Calu3 (cell line): ENCODE measurements around the gene DCP1A. TPM values are rescaled to one million over a fixed set of nuclear protein-coding genes. Genes with fewer than 3 reads are reported as not detected.
A peak's percentile ranks its signal among the peaks of the same experiment; 100 is the strongest.
"Not testable (repeated sequence)": the region's sequence is repeated elsewhere in the genome, so short reads cannot be mapped to it uniquely, and the experiment has no call there.

Source experiments
- BruUV-seq: library from RNA; stranded (reverse); fragments of 400-500 nt; replicated peaks from 2 replicates; lab custom pipeline; 2021; lab: Mats Ljungman, UMichigan
- CTCF ChIA-PET: fragments of 300-600 bp; sonication (Branson Sonifier 250); formaldehyde crosslinking; loops from one replicate; lab custom pipeline; 2022; ENCODE audit warnings: antibody characterized with exemption; lab: Charles Lee
- DNase-seq: peaks from one replicate; pipeline ENCODE4 v3.0.0; 2022
- H3K27ac Mint-ChIP-seq: one replicate; pipeline ENCODE4 v1.8.0; 2022; ENCODE audit warnings: mixed read lengths; ENCODE audit not compliant: unreplicated experiment
- H3K27me3 Mint-ChIP-seq: one replicate; pipeline ENCODE4 v1.8.0; 2022; ENCODE audit warnings: mixed read lengths; ENCODE audit not compliant: unreplicated experiment
- H3K36me3 Mint-ChIP-seq: one replicate; pipeline ENCODE4 v1.8.0; 2022; ENCODE audit warnings: mild to moderate bottlenecking, moderate library complexity, mixed read lengths; ENCODE audit not compliant: insufficient read depth, unreplicated experiment
- H3K4me1 Mint-ChIP-seq: one replicate; pipeline ENCODE4 v1.8.0; 2022; ENCODE audit warnings: mild to moderate bottlenecking, low read depth, mixed read lengths; ENCODE audit not compliant: unreplicated experiment
- H3K4me3 Mint-ChIP-seq: one replicate; pipeline ENCODE4 v1.8.0; 2022; ENCODE audit warnings: mild to moderate bottlenecking, low read depth, moderate library complexity, mixed read lengths; ENCODE audit not compliant: unreplicated experiment
- H3K9me3 Mint-ChIP-seq: one replicate; pipeline ENCODE4 v1.8.0; 2022; ENCODE audit warnings: low read depth, mixed read lengths; ENCODE audit not compliant: unreplicated experiment
- intact Hi-C: fragments of 100-400 bp; cut with micrococcal nuclease; formaldehyde crosslinking; loops from one replicate; pipeline ENCODE4 v1.10.0; 2022; ENCODE audit not compliant: unreplicated experiment
- total RNA-seq: library from RNA; stranded (reverse); gene quantifications from 2 replicates; pipeline ENCODE4 v1.2.3, GENCODE V29; 2022
- TF ChIP-seq, protein P1 (sequence below): fragments of 200-600 bp; IDR thresholded peaks from one replicate; pipeline ENCODE4 v1.8.0; 2022; ENCODE audit warnings: antibody characterized with exemption; ENCODE audit not compliant: unreplicated experiment

DCP1A gene
- total RNA-seq, 1 experiment from 2014 or later, result 27.4 TPM

GRCh38 chr3:53300826-53301225 is 46.5 kb downstream of the DCP1A start:
- Mint-ChIP-seq H3K4me1 (no peaks in the 10 kb centered on the region), H3K27me3 (no peaks in the 10 kb centered on the region), H3K27ac (no peak overlapping the region), H3K9me3 (no peaks in the 10 kb centered on the region), H3K4me3 (no peak overlapping the region), H3K36me3 (peaks cover 17% of the 10 kb centered on the region)
- no peak for DNase-seq
- CTCF ChIA-PET, result interaction anchor here (0.6 kb wide), 2 partner anchors 213 to 591 kb away, joined by 3 read pairs; partner anchors contain the start of gene SELENOK
- intact Hi-C loops, result loop anchor here (10.0 kb wide), 1 partner anchor 234 kb away; no protein-coding TSS in a partner anchor
- TF ChIP-seq, protein P1, sequence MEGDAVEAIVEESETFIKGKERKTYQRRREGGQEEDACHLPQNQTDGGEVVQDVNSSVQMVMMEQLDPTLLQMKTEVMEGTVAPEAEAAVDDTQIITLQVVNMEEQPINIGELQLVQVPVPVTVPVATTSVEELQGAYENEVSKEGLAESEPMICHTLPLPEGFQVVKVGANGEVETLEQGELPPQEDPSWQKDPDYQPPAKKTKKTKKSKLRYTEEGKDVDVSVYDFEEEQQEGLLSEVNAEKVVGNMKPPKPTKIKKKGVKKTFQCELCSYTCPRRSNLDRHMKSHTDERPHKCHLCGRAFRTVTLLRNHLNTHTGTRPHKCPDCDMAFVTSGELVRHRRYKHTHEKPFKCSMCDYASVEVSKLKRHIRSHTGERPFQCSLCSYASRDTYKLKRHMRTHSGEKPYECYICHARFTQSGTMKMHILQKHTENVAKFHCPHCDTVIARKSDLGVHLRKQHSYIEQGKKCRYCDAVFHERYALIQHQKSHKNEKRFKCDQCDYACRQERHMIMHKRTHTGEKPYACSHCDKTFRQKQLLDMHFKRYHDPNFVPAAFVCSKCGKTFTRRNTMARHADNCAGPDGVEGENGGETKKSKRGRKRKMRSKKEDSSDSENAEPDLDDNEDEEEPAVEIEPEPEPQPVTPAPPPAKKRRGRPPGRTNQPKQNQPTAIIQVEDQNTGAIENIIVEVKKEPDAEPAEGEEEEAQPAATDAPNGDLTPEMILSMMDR, result no peak
- no TSS peak for BruUV-seq

DNA sequence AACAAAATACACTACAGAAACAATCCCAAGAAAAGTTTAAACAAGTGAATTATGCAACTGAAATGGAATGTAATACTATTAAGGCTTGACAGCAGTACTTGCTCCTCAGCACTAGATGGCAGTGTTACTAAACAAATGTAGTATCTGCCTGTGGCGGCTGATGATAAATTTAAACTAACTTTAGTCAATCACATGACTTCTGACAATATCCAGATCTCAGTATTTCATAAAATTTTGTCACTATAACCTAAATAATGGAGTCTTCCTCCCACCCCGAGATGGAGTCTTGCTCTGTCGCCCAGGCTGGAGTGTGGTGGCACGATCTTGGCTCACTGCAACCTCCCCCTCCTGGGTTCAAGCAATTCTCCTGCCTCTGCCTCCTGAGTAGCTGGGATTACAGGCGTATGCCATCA is 47.7 kb downstream of the DCP1A start:
- H3K9me3 Mint-ChIP-seq, DNase-seq, H3K27ac Mint-ChIP-seq, CTCF ChIA-PET, H3K4me1 Mint-ChIP-seq, H3K4me3 Mint-ChIP-seq, H3K27me3 Mint-ChIP-seq, BruUV-seq: not testable (repeated sequence)
- TF ChIP-seq, protein P1, result peak; percentile 37
- peaks cover 21% of the 10 kb centered on the region for H3K36me3 Mint-ChIP-seq
- intact Hi-C loops, result loop anchor here (2.0 to 10.0 kb wide), 2 partner anchors 235 to 411 kb away; no protein-coding TSS in a partner anchor

DNA sequence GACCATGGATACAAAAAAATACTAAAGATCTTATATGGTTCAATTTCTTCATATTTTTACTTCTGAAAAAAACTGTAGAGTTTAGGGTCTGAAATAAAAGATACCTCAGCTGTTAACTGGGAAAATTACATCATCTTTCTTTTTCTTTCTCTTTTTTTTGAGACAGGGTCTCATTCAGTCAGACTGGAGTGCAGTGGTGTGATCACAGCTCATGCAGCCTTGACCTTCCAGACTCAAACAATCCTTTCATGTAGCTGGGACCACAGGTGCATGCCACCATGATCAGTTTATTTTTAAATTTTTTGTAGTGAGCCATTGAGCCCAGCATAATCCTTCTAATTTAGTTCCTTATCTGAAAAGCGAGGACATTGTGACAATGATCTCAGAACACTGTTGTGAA is 51.9 kb downstream of the DCP1A start:
- DNase-seq, result no peak
- TF ChIP-seq, protein P1, result no peak
- no TSS peak for BruUV-seq
- peaks cover 13% of the 10 kb centered on the region for H3K36me3 Mint-ChIP-seq
- H3K9me3 Mint-ChIP-seq, result no peaks in the 10 kb centered on the region
- H3K27me3 Mint-ChIP-seq, result no peaks in the 10 kb centered on the region
- CTCF ChIA-PET, result no interaction called here
- intact Hi-C loops, result no loop called here
- no peak overlapping the region for H3K4me3 Mint-ChIP-seq
- no peak overlapping the region for H3K27ac Mint-ChIP-seq
- no peaks in the 10 kb centered on the region for H3K4me1 Mint-ChIP-seq

- no peaks in the 10 kb centered on the region for H3K27me3 Mint-ChIP-seq
Measured at GRCh38 chr3:53293867-53294266, 53.5 kb downstream of the DCP1A start.

More at GRCh38 chr3:53293867-53294266, 53.5 kb downstream of the DCP1A start:
- Mint-ChIP-seq H3K36me3 (peaks cover 20% of the 10 kb centered on the region), H3K27ac (no peak overlapping the region), H3K9me3 (no peaks in the 10 kb centered on the region), H3K4me3 (no peak overlapping the region), H3K4me1 (no peaks in the 10 kb centered on the region)
- BruUV-seq, result no TSS peak
- intact Hi-C loops, result no loop called here
- DNase-seq, result no peak
- TF ChIP-seq, protein P1, result no peak
- CTCF ChIA-PET, result no interaction called here
